Subcutaneous abdominal adipose tissue (tissue), 5 donors: ENCODE data around the gene FGF18.
"Not testable (repeated sequence)": the region's sequence is repeated elsewhere in the genome, so short reads cannot be mapped to it uniquely, and the experiment has no call there.

Experiments
- H3K27ac ChIP-seq: one replicate; pipeline ENCODE4 v1.7.0; 2013; ENCODE audit warnings: low read depth, mild to moderate bottlenecking, inconsistent platforms, low read length, moderate library complexity
- H3K27me3 ChIP-seq, 5 donors: one replicate each; pipeline ENCODE4 v1.7.0; 2013; ENCODE audit warnings: low read length in 5 of 5, inconsistent platforms in 1 of 5; ENCODE audit not compliant: control insufficient read depth in 5 of 5, insufficient read depth in 4 of 5
- H3K36me3 ChIP-seq, 5 donors: one replicate each; pipeline ENCODE4 v1.7.0; 2013; ENCODE audit warnings: low read length in 5 of 5; ENCODE audit not compliant: control insufficient read depth in 5 of 5, insufficient read depth in 5 of 5
- H3K4me1 ChIP-seq, 5 donors: one replicate each; pipeline ENCODE4 v1.7.0; 2013; ENCODE audit warnings: low read length in 5 of 5, mild to moderate bottlenecking in 3 of 5, moderate library complexity in 1 of 5; ENCODE audit not compliant: control insufficient read depth in 5 of 5, insufficient read depth in 5 of 5
- H3K4me3 ChIP-seq, 5 donors: one replicate each; pipeline ENCODE4 v1.7.0; 2013; ENCODE audit warnings: low read length in 5 of 5, low read depth in 1 of 5
- H3K9ac ChIP-seq, 5 donors: one replicate each; pipeline ENCODE4 v1.7.0; 2013; ENCODE audit warnings: low read length in 5 of 5, mild to moderate bottlenecking in 4 of 5, moderate library complexity in 3 of 5
- H3K9me3 ChIP-seq, 5 donors: one replicate each; pipeline ENCODE4 v1.7.0; 2013; ENCODE audit warnings: low read length in 5 of 5; ENCODE audit not compliant: control insufficient read depth in 5 of 5
- donor health status: healthy.
- donor health status: healthy.
- donor health status: healthy.
- donor health status: healthy.
- donor health status: healthy.

Gene FGF18

DNA sequence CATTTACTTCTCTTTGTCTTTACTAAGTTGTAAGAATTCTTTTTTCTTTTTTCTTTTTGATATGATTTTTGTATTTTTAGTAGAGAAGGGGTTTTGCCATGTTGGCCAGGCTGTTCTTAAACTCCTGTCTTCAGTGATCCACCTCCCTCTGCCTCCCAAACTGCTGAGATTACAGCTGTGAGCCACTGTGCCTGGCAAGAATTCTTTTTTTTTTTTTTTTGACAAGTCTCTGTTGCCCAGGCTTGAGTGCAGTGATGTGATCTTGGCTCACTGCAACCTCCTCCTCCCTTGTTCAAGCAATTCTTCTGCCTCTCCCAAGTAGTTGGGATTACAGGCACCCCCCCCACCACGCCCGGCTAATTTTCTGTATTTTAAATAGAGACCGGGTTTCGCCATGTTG is 21.8 kb upstream of the FGF18 start:
- Histone ChIP-seq H3K9ac (no peak overlapping the region), H3K4me1 (no peaks in the 10 kb centered on the region), H3K4me3 (no peak overlapping the region), H3K27me3 (no peaks in the 10 kb centered on the region), H3K27ac (no peak overlapping the region), H3K36me3 (peaks cover 34 to 78% (median 65%) of the 10 kb centered on the region in 5 donors), H3K9me3 (no peaks in the 10 kb centered on the region)

DNA sequence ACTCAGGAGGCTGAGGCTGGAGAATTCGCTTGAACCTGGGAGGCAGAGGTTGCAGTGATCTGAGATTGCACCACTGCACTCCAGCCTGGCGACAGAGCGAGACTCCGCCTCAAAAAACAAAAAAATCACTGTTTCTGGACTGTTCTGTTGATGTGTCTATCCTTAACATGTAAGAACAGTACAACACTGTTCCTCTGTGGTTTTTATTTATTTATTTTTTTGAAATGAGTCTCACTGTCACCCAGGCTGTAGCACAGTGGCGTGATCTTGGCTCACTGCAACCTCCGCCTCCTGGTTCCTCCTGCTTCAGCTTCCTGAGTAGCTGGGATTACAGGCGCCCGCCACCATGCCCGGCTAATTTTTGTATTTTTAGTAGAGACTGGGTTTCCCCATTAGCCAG is 20.8 kb upstream of the FGF18 start:
- peaks cover 23 to 67% (median 57%) of the 10 kb centered on the region in 5 donors for H3K36me3 ChIP-seq
- not testable (repeated sequence) for H3K27ac ChIP-seq, H3K27me3 ChIP-seq, H3K9ac ChIP-seq, H3K9me3 ChIP-seq, H3K4me3 ChIP-seq, H3K4me1 ChIP-seq

DNA sequence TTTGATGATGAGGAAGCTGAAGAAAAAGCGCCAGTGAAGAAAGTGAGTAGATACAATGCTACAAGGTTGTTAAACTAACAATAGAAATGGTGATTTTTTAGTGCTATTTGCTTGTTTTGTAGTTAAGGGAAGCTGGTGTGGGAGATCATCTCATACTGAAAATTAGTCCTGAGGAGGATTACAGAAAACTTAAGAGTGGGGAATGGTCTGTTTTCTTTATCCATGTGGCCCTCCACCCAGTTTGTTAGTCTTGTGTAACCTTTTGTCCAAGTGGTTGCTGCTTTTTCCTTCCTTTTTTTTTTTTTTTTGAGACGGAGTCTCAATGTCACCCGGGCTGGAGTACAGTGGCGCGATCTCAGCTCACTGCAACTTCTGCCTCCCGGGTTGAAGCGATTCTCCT is 19.3 kb upstream of the FGF18 start:
- H3K9me3 ChIP-seq = no peaks in the 10 kb centered on the region
- peaks cover 22 to 57% (median 47%) of the 10 kb centered on the region in 5 donors for H3K36me3 ChIP-seq
- no peak overlapping the region for H3K4me3 ChIP-seq
- no peaks in the 10 kb centered on the region for H3K4me1 ChIP-seq
- no peak overlapping the region for H3K9ac ChIP-seq
- no peak overlapping the region for H3K27ac ChIP-seq
- H3K27me3 ChIP-seq = no peaks in the 10 kb centered on the region

DNA sequence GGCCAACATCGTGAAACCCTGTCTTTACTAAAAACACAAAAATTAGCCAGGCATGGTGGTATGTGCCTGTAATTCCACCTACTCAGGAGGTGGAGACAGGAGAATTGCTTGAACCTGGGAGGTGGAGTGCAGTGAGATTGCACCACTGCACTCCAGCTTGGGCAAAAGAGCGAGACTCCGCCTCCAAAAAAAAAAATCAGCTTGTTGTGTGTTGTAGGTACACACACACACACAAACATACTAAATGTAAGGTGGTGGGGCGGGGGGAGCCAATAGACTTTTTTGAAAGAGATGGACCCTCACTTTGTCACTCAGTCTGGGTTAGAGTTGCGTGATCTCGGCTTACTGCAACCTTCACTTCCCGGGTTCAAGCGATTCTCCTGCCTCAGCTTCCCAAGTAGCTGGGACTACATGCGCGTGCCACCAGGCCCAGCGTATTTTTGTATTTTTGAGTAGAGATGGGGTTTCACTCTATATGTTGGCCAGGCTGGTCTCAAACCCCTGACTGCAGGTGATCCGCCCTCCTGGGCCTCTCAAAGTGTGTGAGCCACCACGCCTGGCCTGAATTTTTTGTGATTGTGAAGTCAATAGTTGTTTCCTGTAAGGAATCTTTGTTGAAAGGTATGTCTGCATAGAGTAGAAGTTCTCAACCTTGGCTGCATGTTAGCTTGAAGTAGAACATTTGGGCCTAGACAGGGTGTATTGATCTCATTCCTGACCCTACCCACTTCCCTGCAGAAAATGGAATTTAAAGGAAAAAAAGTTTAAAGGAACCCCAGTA is 18.1 kb upstream of the FGF18 start:
- H3K9ac ChIP-seq = no peak overlapping the region
- no peaks in the 10 kb centered on the region for H3K9me3 ChIP-seq
- H3K4me3 ChIP-seq = no peak overlapping the region
- H3K4me1 ChIP-seq = peaks cover 0 to 10% (median 0%) of the 10 kb centered on the region in 5 donors
- H3K27me3 ChIP-seq = no peaks in the 10 kb centered on the region
- no peak overlapping the region for H3K27ac ChIP-seq
- peaks cover 28 to 58% (median 47%) of the 10 kb centered on the region in 5 donors for H3K36me3 ChIP-seq

DNA sequence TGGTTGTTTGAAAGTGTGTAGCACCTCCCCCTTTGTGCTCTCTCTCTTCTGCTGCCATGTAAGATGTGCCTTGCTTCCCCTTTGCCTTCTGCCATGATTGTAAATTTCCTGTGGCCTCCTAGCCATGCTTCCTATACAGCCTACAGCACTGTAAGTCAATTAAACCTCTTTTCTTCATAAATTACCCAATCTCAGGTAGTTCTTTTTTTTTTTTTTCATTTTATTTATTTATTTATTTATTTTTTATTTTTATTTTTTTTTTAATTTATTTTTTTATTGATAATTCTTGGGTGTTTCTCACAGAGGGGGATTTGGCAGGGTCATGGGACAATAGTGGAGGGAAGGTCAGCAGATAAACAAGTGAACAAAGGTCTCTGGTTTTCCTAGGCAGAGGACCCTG is 16.7 kb upstream of the FGF18 start:
- not testable (repeated sequence) for H3K9ac ChIP-seq, H3K4me3 ChIP-seq, H3K27ac ChIP-seq, H3K9me3 ChIP-seq, H3K27me3 ChIP-seq
- Histone ChIP-seq H3K4me1 (peaks cover 0 to 16% (median 0%) of the 10 kb centered on the region in 5 donors), H3K36me3 (peaks cover 37 to 60% (median 45%) of the 10 kb centered on the region in 5 donors)

DNA sequence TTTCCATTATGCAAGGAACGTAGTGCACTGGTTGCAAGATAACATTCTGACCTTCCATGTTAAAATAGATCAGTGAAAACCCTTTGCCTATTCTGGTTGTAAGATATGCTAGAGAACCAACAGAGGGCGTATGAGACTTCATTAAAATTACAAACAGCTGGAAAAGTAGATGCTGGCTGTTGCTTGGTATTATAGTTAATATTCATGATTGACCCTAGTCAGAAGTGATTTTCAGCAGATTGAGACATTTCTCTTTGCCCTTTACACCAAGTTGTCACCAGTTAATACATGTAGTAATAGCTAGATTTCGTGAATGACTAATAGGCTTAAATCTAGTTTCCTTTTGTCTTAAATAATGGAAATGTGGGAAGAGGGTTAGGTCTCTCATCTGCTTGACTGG is 13.8 kb upstream of the FGF18 start:
- peaks cover 0 to 16% (median 2%) of the 10 kb centered on the region in 5 donors for H3K4me1 ChIP-seq
- no peak overlapping the region for H3K4me3 ChIP-seq
- no peaks in the 10 kb centered on the region for H3K9me3 ChIP-seq
- peak overlapping the region in 1 of 5 donors; percentile 6 for H3K9ac ChIP-seq
- peaks cover 38 to 66% (median 51%) of the 10 kb centered on the region in 5 donors for H3K36me3 ChIP-seq
- H3K27ac ChIP-seq = peak overlapping the region; percentile 7
- no peaks in the 10 kb centered on the region for H3K27me3 ChIP-seq

DNA sequence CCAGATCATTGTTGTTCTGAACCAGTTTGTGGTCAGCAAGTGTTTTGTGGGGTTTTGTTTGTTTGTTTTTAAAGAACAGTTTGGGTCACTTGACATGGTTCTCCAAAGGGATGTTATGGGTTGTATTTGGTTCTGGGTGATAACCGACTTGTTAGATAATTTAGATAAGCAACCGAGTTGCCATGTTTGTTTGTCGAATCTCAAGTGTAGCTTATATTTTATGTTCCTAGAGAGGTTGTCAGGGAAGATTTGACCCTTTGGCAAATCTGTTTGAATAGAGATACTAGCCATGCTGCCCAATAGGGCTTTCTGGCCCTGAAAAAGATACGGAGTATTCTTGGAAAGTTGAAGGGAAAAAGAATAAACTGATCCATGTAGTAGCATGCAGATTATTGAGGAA is 12.2 kb upstream of the FGF18 start:
- no peaks in the 10 kb centered on the region for H3K9me3 ChIP-seq
- H3K27me3 ChIP-seq = no peaks in the 10 kb centered on the region
- H3K27ac ChIP-seq = no peak overlapping the region
- H3K9ac ChIP-seq = no peak overlapping the region
- peaks cover 0 to 16% (median 2%) of the 10 kb centered on the region in 5 donors for H3K4me1 ChIP-seq
- H3K4me3 ChIP-seq = no peak overlapping the region
- peaks cover 38 to 68% (median 49%) of the 10 kb centered on the region in 5 donors for H3K36me3 ChIP-seq

DNA sequence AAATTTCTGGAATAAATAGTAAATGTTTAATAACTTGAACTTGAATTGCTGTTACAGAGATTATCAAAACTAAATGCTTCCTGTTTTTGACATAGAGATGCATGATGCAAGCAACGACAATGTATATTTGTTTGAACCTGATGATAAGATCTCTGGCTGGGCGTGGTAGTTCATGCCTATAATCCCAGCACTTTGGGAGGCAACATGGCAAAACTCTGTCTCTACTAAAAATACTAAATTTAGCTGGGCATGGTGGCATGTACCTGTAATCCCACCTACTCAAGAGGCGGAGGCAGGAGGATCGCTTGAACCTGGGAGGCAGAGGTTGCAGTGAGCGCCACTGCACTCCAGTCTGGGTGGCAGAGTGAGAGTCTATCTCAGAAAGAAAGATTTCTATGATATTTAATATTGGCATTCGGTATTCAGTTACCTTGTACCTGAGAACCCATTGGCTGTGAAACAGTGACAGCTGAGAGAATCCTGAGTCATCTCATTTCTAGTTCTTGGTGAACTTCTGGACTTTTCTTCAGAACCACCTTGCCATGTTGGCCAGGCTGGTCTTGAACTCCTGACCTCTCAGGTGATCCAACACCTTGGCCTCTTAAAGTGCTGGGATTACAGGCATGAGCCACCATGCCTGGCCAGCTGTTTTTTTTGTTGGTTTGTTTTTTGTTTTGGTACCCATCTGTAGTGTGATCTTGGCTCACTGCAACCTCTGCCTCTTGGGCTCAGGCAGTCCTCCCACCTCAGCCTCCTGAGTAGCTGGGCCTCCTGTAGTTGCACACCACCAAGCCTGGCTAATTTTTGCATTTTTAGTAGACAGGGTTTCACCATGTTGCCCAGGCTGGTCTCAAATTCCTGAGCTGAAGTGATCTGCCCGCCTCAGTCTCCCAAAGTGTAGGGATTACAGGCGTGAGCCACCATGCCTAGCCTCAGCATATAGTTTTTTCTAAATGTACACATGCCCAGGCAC is 10.0 kb upstream of the FGF18 start:
- H3K27ac ChIP-seq = no peak overlapping the region
- no peak overlapping the region for H3K9ac ChIP-seq
- H3K9me3 ChIP-seq = no peaks in the 10 kb centered on the region
- H3K4me1 ChIP-seq = peaks cover 0 to 16% (median 2%) of the 10 kb centered on the region in 5 donors
- H3K27me3 ChIP-seq = no peaks in the 10 kb centered on the region
- H3K4me3 ChIP-seq = no peak overlapping the region
- H3K36me3 ChIP-seq = peaks cover 52 to 81% (median 59%) of the 10 kb centered on the region in 5 donors

DNA sequence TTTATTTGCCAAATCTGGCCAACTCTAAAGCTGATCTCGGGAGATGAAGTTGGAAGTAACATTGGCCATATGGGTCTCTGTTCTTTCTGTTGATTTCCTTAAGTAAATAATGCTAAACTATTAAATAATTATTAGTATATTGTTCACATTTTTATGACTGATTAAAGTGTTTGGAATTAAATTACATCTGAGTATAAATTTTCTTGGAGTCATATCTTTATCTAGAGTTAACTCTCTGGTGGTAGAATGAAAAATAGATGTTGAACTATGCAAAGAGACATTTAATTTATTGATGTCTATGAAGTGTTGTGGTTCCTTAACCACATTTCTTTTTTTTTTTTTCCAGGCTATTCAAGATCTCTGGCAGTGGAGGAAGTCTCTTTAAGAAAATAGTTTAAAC is 9.3 kb upstream of the FGF18 start:
- Histone ChIP-seq H3K4me3 (no peak overlapping the region), H3K27ac (no peak overlapping the region), H3K36me3 (peaks cover 52 to 74% (median 57%) of the 10 kb centered on the region in 5 donors), H3K9ac (no peak overlapping the region), H3K4me1 (peaks cover 0 to 16% (median 2%) of the 10 kb centered on the region in 5 donors), H3K9me3 (no peaks in the 10 kb centered on the region), H3K27me3 (no peaks in the 10 kb centered on the region)

DNA sequence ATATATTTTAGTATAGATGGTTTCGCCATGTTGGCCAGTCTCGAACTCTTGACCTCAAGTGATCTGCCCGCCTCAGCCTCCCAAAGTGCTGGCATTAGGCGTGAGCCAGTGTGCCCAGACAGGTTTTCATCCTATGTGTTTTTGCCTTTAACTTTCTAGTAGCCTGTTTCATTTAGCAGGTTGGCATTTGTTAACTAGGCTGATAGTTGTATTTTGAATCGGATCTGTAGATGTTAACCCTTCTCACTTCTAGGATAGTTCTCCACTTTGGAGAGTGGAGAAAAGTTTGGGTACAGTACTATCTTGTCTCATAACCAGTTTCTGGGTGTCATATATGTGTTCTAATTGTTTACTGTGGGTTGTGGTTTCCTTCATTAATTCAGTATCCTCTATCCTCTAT is 7.3 kb upstream of the FGF18 start:
- Histone ChIP-seq H3K36me3 (peaks cover 38 to 56% (median 45%) of the 10 kb centered on the region in 5 donors), H3K9me3 (no peaks in the 10 kb centered on the region), H3K4me1 (peaks cover 0 to 4% (median 0%) of the 10 kb centered on the region in 5 donors)

More for the DNA sequence above, 7.3 kb upstream of the FGF18 start:
- Histone ChIP-seq H3K4me3 (no peak overlapping the region), H3K27me3 (no peaks in the 10 kb centered on the region), H3K27ac (no peak overlapping the region), H3K9ac (no peak overlapping the region)
